Stimulated activated naive B cell treated with anti-CD40 and anti-IgM and Interleukin-4, amounts not matched to agents 10 μg/mL and 1 μg/mL and 100 μg/mL, for 72 hours (primary cell): ENCODE results near the gene TAF1C.
A peak's percentile ranks its signal among the peaks of the same experiment; 100 is the strongest.

ENCODE experiments used
- ATAC-seq, 2 donors: fragments of 150-1000 bp; cut with Tn5 transposase; replicated peaks; 2 replicates each; pipeline ENCODE4 v1.10.0; 2021; ENCODE audit warnings: moderate library complexity in 1 of 2
- DNase-seq: peaks from one replicate; pipeline ENCODE4 v3.0.0; 2021
- H3K27ac Mint-ChIP-seq: one replicate; pipeline ENCODE4 v1.8.0; 2022; ENCODE audit warnings: mild to moderate bottlenecking, mixed read lengths
- H3K27me3 Mint-ChIP-seq, 2 donors: one replicate each; pipeline ENCODE4 v1.8.0; 2022; ENCODE audit warnings: mixed read lengths in 2 of 2
- H3K36me3 Mint-ChIP-seq, 2 donors: one replicate each; pipeline ENCODE4 v1.8.0; 2022; ENCODE audit warnings: mixed read lengths in 2 of 2, mild to moderate bottlenecking in 1 of 2
- H3K4me1 Mint-ChIP-seq, 2 donors: one replicate each; pipeline ENCODE4 v1.8.0; 2022; ENCODE audit warnings: mixed read lengths in 2 of 2, mild to moderate bottlenecking in 1 of 2
- H3K4me3 Mint-ChIP-seq, 2 donors: one replicate each; pipeline ENCODE4 v1.8.0; 2022; ENCODE audit warnings: mild to moderate bottlenecking in 2 of 2, mixed read lengths in 2 of 2, moderate library complexity in 1 of 2
- H3K9me3 Mint-ChIP-seq, 2 donors: one replicate each; pipeline ENCODE4 v1.8.0; 2022; ENCODE audit warnings: mixed read lengths in 2 of 2, mild to moderate bottlenecking in 1 of 2

The TAF1C gene

DNA sequence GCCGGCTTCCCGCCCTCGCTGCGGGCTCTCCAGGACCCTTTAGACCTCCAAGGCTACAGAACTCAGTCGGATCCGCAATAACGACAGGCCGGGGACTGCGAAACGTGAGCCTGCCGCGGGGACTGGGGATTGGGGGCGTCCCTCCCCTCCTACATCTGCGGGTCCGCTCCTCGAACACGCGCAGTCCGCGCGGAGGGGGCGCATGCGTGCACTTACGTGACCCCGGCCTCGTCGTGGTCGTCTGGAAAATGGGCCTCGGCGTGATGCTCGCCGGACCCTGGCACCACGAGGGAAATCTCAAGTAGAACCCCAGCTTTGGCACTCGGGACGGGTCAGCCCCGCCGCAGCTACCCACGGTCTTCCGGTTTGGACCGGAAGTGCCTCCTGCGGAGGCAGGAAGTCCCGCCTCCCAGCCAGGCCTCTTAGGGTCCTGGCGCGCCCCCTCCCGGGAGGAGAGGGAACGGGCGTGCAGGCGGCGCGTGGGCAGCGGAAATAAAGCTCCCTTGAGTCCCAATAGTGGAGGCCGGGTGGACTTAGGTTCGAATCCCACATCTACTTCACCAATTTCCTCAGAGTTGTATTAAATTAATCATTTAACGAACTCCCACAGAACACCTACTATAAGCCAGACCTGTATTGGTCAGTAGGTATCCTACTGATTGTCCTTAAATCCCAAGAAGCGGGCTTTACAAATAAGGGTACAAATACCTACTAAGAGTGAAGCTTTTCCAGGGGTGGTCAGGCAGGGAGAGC lies at the start of gene TAF1C:
Gene TAF1C (minus strand): TSS at position 373 of the 753 bp plus-strand sequence. CDS start 2,069 bp downstream, outside the sequence.
- Mint-ChIP-seq H3K9me3 (no peaks in the 10 kb centered on the region), H3K36me3 (peaks cover 26 to 29% of the 10 kb centered on the region in 2 donors), H3K27ac (peak within 1 kb of the TSS; percentile 98), H3K27me3 (no peaks in the 10 kb centered on the region), H3K4me3 (peak within 1 kb of the TSS; percentile 97), H3K4me1 (peaks cover 15 to 25% of the 10 kb centered on the region in 2 donors)
- ATAC-seq (peak; percentile 97 to 98), DNase-seq (peak; percentile 87)

DNA sequence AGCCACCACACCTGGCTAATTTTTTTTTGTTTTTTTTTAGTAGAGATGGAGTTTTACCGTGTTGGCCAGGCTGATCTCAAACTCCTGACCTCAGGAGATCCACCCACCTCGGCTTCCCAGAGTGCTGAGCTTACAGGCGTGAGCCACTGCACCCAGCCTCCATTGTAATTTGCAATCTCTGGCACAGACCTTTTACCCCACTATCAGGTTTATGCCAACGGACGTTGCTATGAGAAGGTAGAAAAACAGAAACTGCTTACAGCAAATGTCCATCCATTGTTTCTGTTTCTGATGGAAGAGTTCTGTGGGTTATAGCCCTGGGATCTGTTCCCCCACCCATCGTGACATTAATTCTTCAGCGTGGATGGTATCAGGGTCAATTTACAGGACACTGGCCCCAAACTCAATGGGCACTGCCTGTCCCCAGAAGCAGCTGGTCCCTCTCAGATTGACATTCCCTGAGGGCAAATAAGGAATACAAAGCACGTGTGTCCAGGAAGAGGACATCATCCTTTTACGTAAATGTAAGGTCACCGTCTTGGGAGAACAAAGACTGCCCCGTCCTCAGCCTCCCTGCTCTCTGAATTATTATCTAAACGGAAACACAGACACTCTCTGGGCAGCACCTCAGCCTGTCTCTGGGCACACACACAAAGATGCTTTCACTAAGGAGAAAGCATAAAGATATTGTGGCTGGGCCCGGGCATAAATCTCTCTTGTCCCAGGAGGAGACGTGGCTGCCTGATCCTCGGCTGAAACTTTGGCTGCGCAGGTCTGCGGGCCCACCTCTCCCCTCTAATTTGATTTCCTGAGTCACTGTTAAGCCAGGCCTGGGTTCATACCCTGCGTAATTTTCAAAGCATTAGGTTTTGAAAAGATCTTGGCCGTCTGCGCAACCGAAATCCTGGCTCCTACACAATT lies 47.7 kb upstream of the TAF1C start:
- ATAC-seq = no peak
- no peak overlapping the region for H3K4me3 Mint-ChIP-seq
- peaks cover 21 to 48% of the 10 kb centered on the region in 2 donors for H3K27me3 Mint-ChIP-seq
- no peak for DNase-seq
- no peaks in the 10 kb centered on the region for H3K36me3 Mint-ChIP-seq
- H3K27ac Mint-ChIP-seq = no peak overlapping the region
- no peaks in the 10 kb centered on the region for H3K4me1 Mint-ChIP-seq
- peaks cover 0 to 2% of the 10 kb centered on the region in 2 donors for H3K9me3 Mint-ChIP-seq

DNA sequence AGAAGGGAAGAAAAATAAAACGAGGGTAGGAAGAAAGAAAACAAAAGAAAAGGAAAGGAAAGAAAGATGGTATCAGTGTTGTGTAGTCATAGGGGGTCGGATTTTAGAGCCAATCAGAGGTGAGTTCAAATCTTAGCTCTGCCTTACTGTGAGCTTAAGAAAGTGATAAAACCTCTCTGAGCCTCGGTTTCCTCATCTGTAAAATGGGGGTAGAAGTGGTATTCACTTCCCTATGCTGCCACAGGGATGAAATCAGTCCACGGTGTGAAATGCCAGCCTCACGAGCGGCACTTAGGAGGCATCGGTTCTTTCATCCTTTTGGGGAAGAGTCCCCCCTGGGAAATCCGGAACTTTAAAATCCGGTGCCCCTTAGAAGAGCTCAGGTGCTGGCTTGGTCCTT lies 46.9 kb upstream of the TAF1C start:
- no peak overlapping the region for H3K27ac Mint-ChIP-seq
- H3K4me1 Mint-ChIP-seq = no peaks in the 10 kb centered on the region
- H3K27me3 Mint-ChIP-seq = peaks cover 18 to 48% of the 10 kb centered on the region in 2 donors

GRCh38 chr16:84232969-84233368 lies 46.1 kb upstream of the TAF1C start:
- Mint-ChIP-seq H3K4me1 (no peaks in the 10 kb centered on the region), H3K27ac (no peak overlapping the region), H3K9me3 (peaks cover 0 to 2% of the 10 kb centered on the region in 2 donors), H3K36me3 (no peaks in the 10 kb centered on the region), H3K4me3 (no peak overlapping the region), H3K27me3 (peaks cover 19 to 50% of the 10 kb centered on the region in 2 donors)
- DNase-seq = no peak
- no peak for ATAC-seq

More for the DNA sequence above, 46.9 kb upstream of the TAF1C start:
- ATAC-seq = no peak
- Mint-ChIP-seq H3K4me3 (no peak overlapping the region), H3K9me3 (peaks cover 0 to 2% of the 10 kb centered on the region in 2 donors), H3K36me3 (no peaks in the 10 kb centered on the region)
- DNase-seq = no peak

- DNase-seq (no peak), ATAC-seq (no peak)
- Mint-ChIP-seq H3K27ac (no peak overlapping the region), H3K36me3 (no peaks in the 10 kb centered on the region), H3K4me3 (no peak overlapping the region), H3K9me3 (peaks cover 0 to 2% of the 10 kb centered on the region in 2 donors), H3K27me3 (peaks cover 24 to 50% of the 10 kb centered on the region in 2 donors), H3K4me1 (peaks cover 0 to 3% of the 10 kb centered on the region in 2 donors)
These were observed 45.2 kb upstream of the TAF1C start for GRCh38 chr16:84232060-84232459.

DNA sequence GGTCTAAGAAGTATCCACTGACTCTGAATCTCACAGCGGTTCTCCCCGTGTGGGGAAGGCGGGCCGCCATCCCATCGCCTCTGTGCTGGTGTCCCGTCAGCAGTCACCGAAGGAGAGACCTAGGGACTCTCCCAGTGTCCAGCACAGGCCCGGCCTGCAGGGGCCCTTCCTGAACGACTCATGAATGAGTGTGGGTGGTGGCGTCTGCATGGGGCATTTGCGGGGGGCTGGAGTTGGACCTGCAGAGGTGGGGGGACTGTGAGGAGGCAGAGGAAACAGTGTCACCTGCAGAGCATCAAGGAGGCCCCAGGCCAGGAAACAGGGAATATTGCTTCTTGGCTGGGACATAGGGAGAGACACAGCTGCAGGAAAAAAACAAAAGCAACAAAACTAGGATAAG lies 42.6 kb upstream of the TAF1C start:
- Mint-ChIP-seq H3K9me3 (peaks cover 0 to 2% of the 10 kb centered on the region in 2 donors), H3K4me3 (no peak overlapping the region), H3K36me3 (no peaks in the 10 kb centered on the region), H3K27ac (no peak overlapping the region), H3K4me1 (peaks cover 0 to 3% of the 10 kb centered on the region in 2 donors), H3K27me3 (peaks cover 39 to 63% of the 10 kb centered on the region in 2 donors)
- ATAC-seq (no peak), DNase-seq (no peak)

DNA sequence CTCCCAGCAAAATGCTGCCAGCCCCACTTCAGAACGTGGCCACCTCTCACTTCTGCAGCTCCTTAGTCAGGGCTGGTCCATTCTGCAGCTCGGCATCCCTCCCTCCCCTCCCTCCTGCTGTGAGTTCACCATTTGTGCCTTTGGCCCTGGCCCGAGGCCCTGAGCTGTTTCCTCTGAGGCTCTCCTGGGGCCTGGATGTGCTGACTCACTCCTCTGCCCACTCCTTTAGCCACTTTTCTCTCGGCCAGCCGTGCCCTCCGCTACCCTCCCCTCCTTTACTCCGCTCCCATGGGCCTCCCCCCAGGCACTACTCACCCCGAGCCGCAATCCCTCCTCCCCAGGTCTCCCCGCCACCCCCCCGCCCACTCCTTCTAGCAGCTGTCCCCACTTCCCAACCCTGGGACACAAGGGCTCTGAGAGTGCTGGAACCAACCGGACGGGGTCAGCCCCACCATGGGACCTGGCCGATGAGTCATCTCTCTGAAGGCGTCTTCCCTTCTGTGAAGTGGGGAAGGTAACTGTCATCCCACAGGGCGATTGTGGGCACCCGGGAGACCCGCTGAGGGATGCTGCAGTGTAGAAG lies 41.5 kb upstream of the TAF1C start:
- Mint-ChIP-seq H3K27ac (no peak overlapping the region), H3K36me3 (no peaks in the 10 kb centered on the region), H3K4me1 (peaks cover 0 to 3% of the 10 kb centered on the region in 2 donors), H3K27me3 (peaks cover 35 to 52% of the 10 kb centered on the region in 2 donors), H3K4me3 (no peak overlapping the region), H3K9me3 (no peaks in the 10 kb centered on the region)
- DNase-seq = no peak
- ATAC-seq = peak; percentile 54 to 65

DNA sequence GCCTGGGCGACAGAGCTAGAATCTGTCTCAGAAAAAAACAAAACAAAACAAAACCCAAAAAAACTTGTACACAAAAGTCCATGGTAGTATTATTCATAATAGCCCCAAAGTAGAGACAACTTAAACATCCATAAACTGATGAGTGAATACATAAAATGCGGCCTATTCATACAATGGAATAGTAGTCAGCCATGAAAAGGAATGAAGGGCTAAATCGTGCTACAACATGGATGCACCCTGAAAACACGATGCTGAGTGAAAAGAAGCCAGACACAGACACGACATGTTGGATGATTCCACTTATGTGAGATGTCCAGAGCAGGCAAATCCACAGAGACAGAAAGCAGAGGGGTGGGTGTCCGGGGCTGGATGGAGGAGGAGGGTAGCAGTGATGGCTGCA lies 40.7 kb upstream of the TAF1C start:
- Mint-ChIP-seq H3K4me3 (no peak overlapping the region), H3K27ac (no peak overlapping the region), H3K9me3 (no peaks in the 10 kb centered on the region), H3K27me3 (peaks cover 41 to 56% of the 10 kb centered on the region in 2 donors), H3K36me3 (no peaks in the 10 kb centered on the region), H3K4me1 (peaks cover 0 to 3% of the 10 kb centered on the region in 2 donors)
- ATAC-seq (no peak), DNase-seq (no peak)

DNA sequence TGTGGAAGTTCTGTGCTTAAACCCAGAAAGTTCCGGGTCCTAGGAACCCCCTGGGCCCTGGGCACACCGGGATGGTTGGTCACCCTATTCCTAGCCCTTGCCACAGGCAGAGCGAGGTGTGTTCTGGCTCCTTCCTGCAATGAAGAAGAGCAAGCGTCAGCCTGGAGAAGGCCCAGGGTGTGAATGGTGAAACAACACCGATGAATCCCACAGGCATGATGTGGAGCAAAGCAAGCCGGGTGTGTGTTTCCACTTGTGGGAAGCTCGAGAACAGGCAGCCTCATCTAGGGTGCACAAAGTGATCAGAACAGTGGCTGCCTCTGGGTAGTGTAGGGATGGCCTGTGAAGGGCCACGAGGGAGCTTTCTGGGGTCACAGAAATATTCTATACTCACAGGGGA lies 39.2 kb upstream of the TAF1C start:
- DNase-seq (no peak), ATAC-seq (no peak)
- no peaks in the 10 kb centered on the region for H3K36me3 Mint-ChIP-seq
- no peak overlapping the region for H3K27ac Mint-ChIP-seq
- no peak overlapping the region for H3K4me3 Mint-ChIP-seq
- no peaks in the 10 kb centered on the region for H3K9me3 Mint-ChIP-seq
- H3K4me1 Mint-ChIP-seq = peaks cover 0 to 3% of the 10 kb centered on the region in 2 donors
- H3K27me3 Mint-ChIP-seq = peaks cover 32 to 66% of the 10 kb centered on the region in 2 donors

- H3K27me3 Mint-ChIP-seq = peaks cover 35 to 66% of the 10 kb centered on the region in 2 donors
- no peak for ATAC-seq
- no peak for DNase-seq
- H3K36me3 Mint-ChIP-seq = no peaks in the 10 kb centered on the region
- no peaks in the 10 kb centered on the region for H3K9me3 Mint-ChIP-seq
- H3K4me1 Mint-ChIP-seq = peaks cover 0 to 3% of the 10 kb centered on the region in 2 donors
- no peak overlapping the region for H3K4me3 Mint-ChIP-seq
- no peak overlapping the region for H3K27ac Mint-ChIP-seq
These were observed 38.7 kb upstream of the TAF1C start for GRCh38 chr16:84225571-84225970.

DNA sequence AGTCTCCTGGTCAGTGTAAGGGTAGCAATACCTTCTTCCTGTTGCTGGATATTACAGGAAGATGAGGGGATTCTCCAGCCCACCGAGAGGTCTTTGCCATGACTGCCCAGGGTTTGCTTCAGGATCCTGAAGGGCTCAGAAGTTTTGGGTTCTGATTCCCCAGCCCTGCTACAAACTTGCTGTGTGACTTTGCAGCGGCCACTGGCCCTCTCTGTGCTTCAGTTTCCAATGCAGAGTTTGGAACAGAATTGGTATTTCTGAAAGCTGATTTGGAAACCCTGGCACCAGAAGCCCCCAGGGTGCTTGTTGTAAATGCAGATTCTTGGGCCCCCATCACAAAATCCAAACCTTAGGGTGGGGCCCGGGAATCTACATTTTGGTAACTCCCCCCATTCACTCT lies 38.3 kb upstream of the TAF1C start:
- peaks cover 35 to 68% of the 10 kb centered on the region in 2 donors for H3K27me3 Mint-ChIP-seq
- H3K4me1 Mint-ChIP-seq = peaks cover 0 to 3% of the 10 kb centered on the region in 2 donors
- H3K27ac Mint-ChIP-seq = no peak overlapping the region
- no peaks in the 10 kb centered on the region for H3K9me3 Mint-ChIP-seq
- ATAC-seq = no peak
- no peak overlapping the region for H3K4me3 Mint-ChIP-seq
- no peaks in the 10 kb centered on the region for H3K36me3 Mint-ChIP-seq
- DNase-seq = no peak

- DNase-seq (no peak), ATAC-seq (no peak)
- no peaks in the 10 kb centered on the region for H3K9me3 Mint-ChIP-seq
- peaks cover 35 to 70% of the 10 kb centered on the region in 2 donors for H3K27me3 Mint-ChIP-seq
- H3K27ac Mint-ChIP-seq = no peak overlapping the region
- no peak overlapping the region for H3K4me3 Mint-ChIP-seq
- peaks cover 0 to 3% of the 10 kb centered on the region in 2 donors for H3K4me1 Mint-ChIP-seq
- H3K36me3 Mint-ChIP-seq = no peaks in the 10 kb centered on the region
These were observed 37.7 kb upstream of the TAF1C start for GRCh38 chr16:84224554-84224953.

DNA sequence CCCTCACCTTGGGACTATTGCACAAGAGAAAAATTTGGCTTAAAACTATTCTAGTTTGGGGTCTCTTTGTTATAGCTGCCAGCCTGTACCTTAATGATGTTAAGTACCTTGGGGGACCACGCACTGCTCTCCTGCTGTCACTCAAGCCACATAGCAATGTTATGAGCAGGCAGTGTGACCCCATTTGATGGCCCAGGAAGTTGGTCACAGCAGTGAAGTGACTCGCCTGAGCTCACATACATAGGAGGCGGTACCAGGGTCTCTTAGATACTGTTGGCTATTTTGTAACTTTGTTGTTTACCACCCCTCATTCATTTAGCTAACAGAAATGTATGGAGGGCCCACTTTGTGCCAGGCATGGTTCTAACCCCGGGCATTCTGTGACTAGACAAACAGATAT lies 36.6 kb upstream of the TAF1C start:
- H3K36me3 Mint-ChIP-seq = no peaks in the 10 kb centered on the region
- DNase-seq (no peak), ATAC-seq (no peak)
- no peaks in the 10 kb centered on the region for H3K9me3 Mint-ChIP-seq
- no peak overlapping the region for H3K27ac Mint-ChIP-seq
- H3K4me1 Mint-ChIP-seq = peaks cover 0 to 3% of the 10 kb centered on the region in 2 donors
- H3K4me3 Mint-ChIP-seq = no peak overlapping the region
- H3K27me3 Mint-ChIP-seq = peaks cover 31 to 59% of the 10 kb centered on the region in 2 donors

DNA sequence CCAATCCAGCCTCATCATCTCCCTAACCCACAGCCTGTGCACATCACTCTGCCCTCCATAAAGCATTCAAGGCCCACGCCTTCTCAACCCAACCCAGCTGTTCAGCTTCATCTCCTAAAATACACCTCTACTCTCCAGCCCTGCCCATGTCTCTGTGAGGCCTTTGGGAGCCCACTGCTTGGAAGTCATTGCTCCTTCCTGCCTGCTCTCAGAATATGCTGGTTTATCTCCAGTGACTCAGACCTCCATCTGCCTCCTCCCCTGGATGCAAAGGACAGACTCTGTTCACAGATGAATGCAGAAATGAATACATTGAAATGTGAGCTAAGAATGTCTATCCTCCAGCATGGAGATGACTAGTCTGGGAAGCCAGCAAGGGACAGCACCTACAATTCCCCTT lies 34.0 kb upstream of the TAF1C start:
- Mint-ChIP-seq H3K4me3 (no peak overlapping the region), H3K9me3 (no peaks in the 10 kb centered on the region), H3K27me3 (peaks cover 15 to 42% of the 10 kb centered on the region in 2 donors), H3K4me1 (no peaks in the 10 kb centered on the region), H3K36me3 (no peaks in the 10 kb centered on the region), H3K27ac (no peak overlapping the region)
- DNase-seq (no peak), ATAC-seq (no peak)
